GM19468 (cell line): ENCODE data around the gene LAMA5.

Source experiments
- ATAC-seq: cut with Tn5 transposase; IDR thresholded peaks from one replicate; pipeline ENCODE4 v1.9.1; 2021; ENCODE audit warnings: mild to moderate bottlenecking, moderate library complexity, moderate number of reproducible peaks; ENCODE audit not compliant: unreplicated experiment; ENCODE audit errors: extremely low read depth

Gene LAMA5

GRCh38 chr20:62277253-62277652 is 89.9 kb downstream of the LAMA5 start:
- no peak for ATAC-seq

GRCh38 chr20:62276439-62276838 is 90.7 kb downstream of the LAMA5 start:
- no peak for ATAC-seq

DNA sequence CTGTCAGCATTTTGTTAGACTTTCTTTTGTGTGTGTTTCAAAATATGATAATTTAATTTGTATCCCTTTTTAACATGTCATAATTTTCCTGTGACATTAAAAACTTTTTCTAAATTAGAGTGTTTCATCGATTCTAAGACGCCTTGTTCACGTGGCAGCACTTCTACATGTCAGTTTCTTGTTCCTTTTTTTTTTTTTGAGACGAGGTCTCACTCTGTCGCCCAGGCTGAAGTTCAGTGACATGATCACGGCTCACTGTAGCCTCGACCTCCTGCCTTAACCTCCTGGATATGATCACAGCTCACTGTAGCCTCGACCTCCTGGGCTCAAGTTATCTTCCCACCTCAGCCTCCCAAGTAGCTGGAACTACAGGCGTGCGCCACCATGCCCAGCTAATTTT is 91.9 kb downstream of the LAMA5 start:
- no peak for ATAC-seq

DNA sequence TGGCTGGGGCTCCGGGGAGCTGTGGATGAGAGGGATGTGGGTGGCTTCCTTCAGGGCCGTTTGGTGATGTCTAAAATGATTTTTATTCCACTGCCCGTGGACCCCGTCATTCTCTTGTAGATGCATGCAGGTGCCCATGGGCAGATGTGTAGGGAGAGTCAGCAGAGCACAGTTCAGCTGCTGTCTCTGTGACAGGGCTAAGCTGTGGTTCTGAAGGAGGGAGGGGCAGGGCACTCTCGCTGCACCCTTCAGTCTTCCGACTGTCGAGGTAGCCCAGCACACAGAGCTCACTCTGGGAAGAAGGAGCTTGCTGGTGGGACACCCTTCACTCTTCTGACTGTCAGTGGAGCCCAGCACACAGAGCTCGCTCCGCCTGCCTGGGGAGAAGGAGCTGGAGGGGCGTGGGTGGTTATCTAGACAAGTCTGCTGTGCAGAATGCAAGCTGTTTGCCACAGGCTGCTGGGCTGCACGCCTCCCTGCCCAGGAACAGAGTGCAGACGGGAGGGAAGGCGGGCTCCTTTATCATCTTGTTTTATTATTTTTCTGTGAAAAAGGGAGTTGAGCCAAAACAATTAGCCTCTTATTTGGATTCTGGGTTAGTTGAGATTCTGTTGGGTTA is 92.7 kb downstream of the LAMA5 start:
- ATAC-seq = no peak

DNA sequence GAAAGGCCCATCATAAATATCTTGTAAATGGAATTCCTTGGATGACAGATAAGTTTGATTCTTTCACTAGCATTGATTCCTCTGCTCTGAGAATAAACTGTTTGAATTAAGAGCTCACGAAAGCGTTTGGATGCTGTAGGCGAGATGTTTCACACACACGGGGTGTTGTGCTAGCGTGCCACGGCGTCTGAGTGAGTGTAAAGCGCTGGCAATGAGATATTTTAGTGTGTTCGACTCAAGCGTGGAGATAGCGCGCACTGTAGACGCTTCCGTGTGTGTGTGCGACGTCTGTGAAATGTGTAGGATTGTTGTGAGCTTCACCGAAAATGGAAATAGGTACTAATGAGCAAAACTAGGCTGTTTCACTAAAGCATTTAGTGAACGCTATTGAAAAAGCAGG is 93.7 kb downstream of the LAMA5 start:
- ATAC-seq = no peak

DNA sequence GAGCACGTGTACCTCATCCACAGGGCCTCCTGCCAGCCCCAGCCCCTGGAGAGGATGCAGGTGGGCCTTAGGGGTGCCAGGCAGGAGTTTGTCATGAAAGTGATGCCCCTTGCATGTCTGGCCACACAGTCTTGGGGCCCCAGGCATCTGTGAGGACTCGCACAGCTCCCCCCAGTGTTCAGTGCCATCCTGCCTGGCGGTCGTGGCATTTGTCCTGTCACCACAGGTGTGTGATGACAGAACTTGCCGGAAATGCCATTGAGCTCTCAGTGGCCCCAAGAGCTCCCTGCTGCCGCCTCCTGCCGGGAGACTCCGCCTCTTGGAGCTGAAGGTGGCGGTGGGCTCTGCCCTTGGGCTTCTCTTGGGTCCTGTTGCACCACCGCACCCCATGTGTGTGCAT is 94.9 kb downstream of the LAMA5 start:
- no peak for ATAC-seq

GRCh38 chr20:62269871-62270270 is 97.2 kb downstream of the LAMA5 start:
- ATAC-seq = no peak

DNA sequence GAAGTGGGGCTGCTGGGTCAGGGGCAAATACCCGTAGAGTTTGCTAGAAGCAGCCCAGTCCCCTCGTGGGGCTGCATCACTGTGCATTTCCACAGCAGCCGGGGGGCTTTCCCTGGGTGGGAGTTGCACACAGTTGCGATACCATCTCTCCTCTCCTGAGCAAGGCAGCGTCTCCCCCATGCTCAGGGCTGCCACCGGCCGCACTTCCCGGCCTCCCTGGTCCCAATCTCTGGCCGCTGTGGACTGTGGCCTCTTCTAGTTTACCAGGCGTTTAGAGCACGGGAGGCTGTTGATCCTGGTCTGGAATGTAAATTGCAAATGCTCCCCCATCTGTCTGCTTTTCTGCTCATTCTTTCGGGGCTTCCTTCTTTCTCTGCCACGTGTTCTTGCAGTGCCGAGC is 97.7 kb downstream of the LAMA5 start:
- no peak for ATAC-seq

DNA sequence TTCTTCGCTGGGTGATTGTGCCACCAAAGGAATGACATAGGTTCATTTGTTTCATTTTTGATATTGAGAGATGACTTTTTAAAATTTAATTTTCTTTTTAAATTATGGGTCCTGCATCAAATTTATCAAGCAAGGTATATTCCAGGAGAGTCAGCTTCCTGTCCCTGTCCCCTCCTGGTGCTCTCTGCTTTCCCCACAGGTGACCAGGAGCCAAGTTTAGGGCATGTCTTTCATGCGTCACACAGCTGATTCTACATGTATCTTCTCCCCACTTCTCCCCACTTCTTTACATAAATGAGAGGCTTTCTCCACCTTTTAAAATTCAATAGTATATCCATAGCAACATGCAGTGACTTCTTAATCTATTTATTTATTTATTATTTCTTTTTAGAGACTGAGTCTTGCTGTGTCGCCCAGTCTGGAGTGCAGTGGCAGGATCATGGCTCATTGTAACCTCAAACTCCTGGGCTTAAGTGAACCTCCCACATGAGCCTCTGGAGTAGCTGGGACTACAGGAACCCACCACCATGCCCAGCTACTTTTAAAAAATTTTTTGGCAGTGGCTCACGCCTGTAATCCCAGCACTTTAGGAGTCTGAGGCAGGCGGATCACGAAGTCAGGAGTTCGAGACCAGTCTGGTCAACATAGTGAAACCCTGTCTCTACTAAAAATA is 98.7 kb downstream of the LAMA5 start:
- no peak for ATAC-seq

DNA sequence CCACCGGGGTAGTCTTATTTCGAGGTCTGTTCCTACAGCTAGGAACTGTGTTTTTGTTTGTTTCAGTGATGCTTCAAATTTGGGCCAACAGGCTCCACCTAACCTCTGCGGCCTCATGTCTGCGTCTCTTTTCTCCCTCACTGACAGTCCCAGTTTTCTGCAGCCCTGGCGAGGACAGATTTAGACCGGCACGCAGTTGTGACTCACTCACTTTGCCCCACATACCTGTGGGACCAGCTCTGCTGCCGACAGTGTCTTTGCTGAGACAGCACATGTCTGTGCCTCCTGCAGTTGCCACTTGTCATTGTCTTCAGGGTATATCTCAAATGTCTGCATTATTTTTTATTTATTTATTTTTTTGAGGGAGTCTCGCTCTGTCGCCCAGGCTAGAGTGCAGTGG is 99.6 kb downstream of the LAMA5 start:
- ATAC-seq = no peak

GRCh38 chr20:62266851-62267250 is 100.3 kb downstream of the LAMA5 start:
- no peak for ATAC-seq

DNA sequence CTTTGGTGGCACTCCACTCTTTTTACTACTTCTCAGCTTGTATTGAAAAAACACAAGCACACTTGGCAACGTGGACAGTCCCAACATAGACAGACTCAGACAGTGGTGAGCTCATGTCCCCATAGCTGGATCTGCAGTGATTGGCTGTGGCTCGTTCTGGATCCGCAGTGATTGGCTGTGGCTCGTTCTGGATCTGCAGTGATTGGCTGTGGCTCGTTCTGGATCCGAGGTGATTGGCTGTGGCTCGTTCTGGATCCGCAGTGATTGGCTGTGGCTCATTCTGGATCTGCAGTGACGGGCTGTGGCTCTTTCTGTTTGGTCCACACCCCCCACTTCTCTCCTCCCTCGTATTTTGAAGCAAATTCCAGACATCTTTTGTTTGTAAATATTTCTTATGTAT is 100.8 kb downstream of the LAMA5 start:
- ATAC-seq = no peak

- no peak for ATAC-seq
These were observed 101.7 kb downstream of the LAMA5 start for GRCh38 chr20:62265365-62265764.

DNA sequence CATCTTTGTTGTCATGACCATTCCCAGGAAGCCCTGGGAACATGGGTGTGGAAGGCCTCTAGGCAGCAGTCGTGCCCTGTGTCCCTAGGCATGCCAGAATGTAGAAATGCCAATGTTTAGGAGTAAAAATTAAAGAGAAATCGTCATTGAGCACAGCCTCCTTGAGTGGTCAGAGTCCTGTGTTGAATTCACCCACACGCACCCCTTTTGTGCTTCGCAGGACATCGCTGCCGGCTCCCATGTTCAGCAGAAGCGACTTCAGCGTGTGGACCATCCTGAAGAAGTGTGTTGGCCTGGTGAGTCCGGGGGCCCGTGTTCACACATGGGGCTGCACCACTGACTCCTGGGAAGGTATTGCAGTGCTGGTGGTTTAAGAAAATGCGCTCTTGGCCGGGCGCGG is 103.7 kb downstream of the LAMA5 start:
- no peak for ATAC-seq

- no peak for ATAC-seq
These were observed 105.0 kb downstream of the LAMA5 start for GRCh38 chr20:62262064-62262463.

GRCh38 chr20:62259294-62259565 is 107.9 kb downstream of the LAMA5 start:
- no peak for ATAC-seq
